ENCODE measurements around the gene FCMR.

GRCh38 chr1:206933333-206933945 lies 11.7 kb upstream of the FCMR start:
- no peak for TF ChIP-seq MYB (IDR thresholded peaks at IDR 0.05; ENCODE audit: borderline replicate concordance, low read depth, low read length)
- TF ChIP-seq POLR2A (IDR thresholded peaks at IDR 0.05; ENCODE audit: low read depth, low read length) = no peak
- no peak for TF ChIP-seq KAT2A (conservative IDR thresholded peaks at IDR 0.05; ENCODE audit: control insufficient read depth, low read depth, low read length)
- TF ChIP-seq CTCF (IDR thresholded peaks at IDR 0.05 in 2 of 3, conservative IDR thresholded peaks at IDR 0.05 in 1 of 3; ENCODE audit: control insufficient read depth in 2 of 3, extremely low read depth in 1 of 3, insufficient read depth in 1 of 3, low read depth in 3 of 3, low read length in 3 of 3) = peak; percentile 84 to 92 (median 90)
- peak; percentile 60 for TF ChIP-seq YY1 (IDR thresholded peaks at IDR 0.05; ENCODE audit: low read depth, low read length)
- no peak for TF ChIP-seq EZH2 (IDR thresholded peaks at IDR 0.05; ENCODE audit: borderline replicate concordance, control insufficient read depth, low read depth, low read length)
- no peak for TF ChIP-seq REST (IDR thresholded peaks at IDR 0.05; ENCODE audit: low read depth, low read length)

Measured in GM12878 (cell line).